Neural cell (in vitro differentiated cells): ENCODE measurements around the gene SERPINE1. TPM values are rescaled to one million over a fixed set of nuclear protein-coding genes. Genes with fewer than 3 reads are reported as not detected.
A peak's percentile ranks its signal among the peaks of the same experiment; 100 is the strongest.

Source experiments
- H2AFZ ChIP-seq: fragments of 200-600, 300-800 bp; sonication (generic), shearing (Covaris generic); 2 replicates; pipeline ENCODE4 v1.6.0; 2014; ENCODE audit warnings: low read depth, mild to moderate bottlenecking, antibody characterized with exemption, low read length, moderate library complexity
- H3F3A ChIP-seq: fragments of 200-600 bp; shearing (Covaris generic); 2 replicates; pipeline ENCODE4 v1.6.1; 2016; ENCODE audit warnings: mild to moderate bottlenecking, moderate library complexity, mixed read lengths, antibody characterized with exemption, low read length; ENCODE audit not compliant: insufficient read depth, poor library complexity, severe bottlenecking
- H3K27ac ChIP-seq: fragments of 200-600, 300-800 bp; sonication (generic), shearing (Covaris generic); 2 replicates; pipeline ENCODE4 v1.5.1; 2014; ENCODE audit warnings: mild to moderate bottlenecking, low read length, moderate library complexity
- H3K27me3 ChIP-seq: fragments of 300-800, 200-600 bp; sonication (generic), shearing (Covaris generic); 2 replicates; pipeline ENCODE4 v1.6.0; 2014; ENCODE audit warnings: mild to moderate bottlenecking, low read depth, low read length, moderate library complexity; ENCODE audit not compliant: insufficient read depth
- H3K36me3 ChIP-seq: fragments of 300-800, 200-600 bp; sonication (generic), shearing (Covaris generic); 2 replicates; pipeline ENCODE4 v1.5.1; 2014; ENCODE audit warnings: mild to moderate bottlenecking, antibody characterized with exemption, low read length, moderate library complexity; ENCODE audit not compliant: insufficient read depth
- H3K4me2 ChIP-seq: fragments of 300-800, 200-600 bp; sonication (generic), shearing (Covaris generic); 2 replicates; pipeline ENCODE4 v1.6.0; 2014; ENCODE audit warnings: mild to moderate bottlenecking, low read length
- H3K4me3 ChIP-seq: fragments of 300-800, 200-600 bp; sonication (generic), shearing (Covaris generic); 2 replicates; pipeline ENCODE4 v1.5.1; 2014; ENCODE audit warnings: mild to moderate bottlenecking, low read length, moderate library complexity
- H3K79me2 ChIP-seq: fragments of 200-600 bp; shearing (Covaris generic); replicated peaks from 2 replicates; pipeline ENCODE4 v1.6.0; 2014; ENCODE audit warnings: mild to moderate bottlenecking, low read length, moderate library complexity; ENCODE audit not compliant: insufficient read depth
- H3K9ac ChIP-seq: fragments of 300-800, 200-600 bp; sonication (generic), shearing (Covaris generic); 2 replicates; pipeline ENCODE4 v1.6.1; 2016; ENCODE audit warnings: mild to moderate bottlenecking, low read length, mixed read lengths
- H3K9me2 ChIP-seq: fragments of 200-600 bp; shearing (Covaris generic); 2 replicates; pipeline ENCODE4 v1.6.1; 2016; ENCODE audit warnings: mild to moderate bottlenecking, low read length, mixed read lengths; ENCODE audit not compliant: insufficient read depth
- H3K9me3 ChIP-seq: fragments of 200-600, 300-800 bp; sonication (generic), shearing (Covaris generic); 2 replicates; pipeline ENCODE4 v1.6.1; 2016; ENCODE audit warnings: mild to moderate bottlenecking, mixed run types, low read length, moderate library complexity, mixed read lengths
- H4K20me1 ChIP-seq: fragments of 200-600 bp; shearing (Covaris generic); 2 replicates; pipeline ENCODE4 v1.6.1; 2016; ENCODE audit warnings: mild to moderate bottlenecking, mixed run types; ENCODE audit not compliant: insufficient read depth
- CTCF ChIP-seq: fragments of 450-650 bp; IDR thresholded peaks from 2 replicates; pipeline ENCODE4 v1.5.1; 2014; ENCODE audit warnings: antibody characterized with exemption, mild to moderate bottlenecking, moderate library complexity; ENCODE audit not compliant: poor library complexity, severe bottlenecking
- EP300 ChIP-seq: fragments of 450-650 bp; conservative IDR thresholded peaks from 2 replicates; pipeline ENCODE4 v1.6.1; 2014; ENCODE audit warnings: antibody characterized with exemption, mild to moderate bottlenecking, moderate library complexity; ENCODE audit not compliant: poor library complexity, severe bottlenecking
- EZH2 ChIP-seq: fragments of 200-600, 300-800 bp; shearing (Covaris generic), sonication (generic); IDR thresholded peaks from 2 replicates; pipeline ENCODE4 v1.6.1; 2014; ENCODE audit warnings: antibody characterized with exemption, low read length, borderline replicate concordance, mild to moderate bottlenecking; ENCODE audit not compliant: insufficient read depth, poor library complexity, severe bottlenecking
- MXI1 ChIP-seq: fragments of 450-650 bp; conservative IDR thresholded peaks from 2 replicates; pipeline ENCODE4 v1.6.1; 2014; ENCODE audit warnings: antibody characterized with exemption, mild to moderate bottlenecking; ENCODE audit not compliant: poor library complexity, severe bottlenecking
- POLR2AphosphoS5 ChIP-seq: IDR thresholded peaks from 2 replicates; pipeline ENCODE4 v1.6.1; 2012
- RAD21 ChIP-seq: fragments of 450-650 bp; conservative IDR thresholded peaks from 2 replicates; pipeline ENCODE4 v1.6.1; 2014; ENCODE audit warnings: antibody characterized with exemption, mild to moderate bottlenecking, moderate library complexity
- SMC3 ChIP-seq: fragments of 450-650 bp; conservative IDR thresholded peaks from 2 replicates; pipeline ENCODE4 v1.6.1; 2014; ENCODE audit warnings: antibody characterized with exemption, mild to moderate bottlenecking, moderate library complexity; ENCODE audit not compliant: poor library complexity
- polyA plus RNA-seq: library from polyadenylated mRNA; depleted of rRNA; stranded (reverse); fragments of >200 nt; gene quantifications from 2 replicates; pipeline ENCODE4 v1.2.3, GENCODE V29; 2014
- TF ChIP-seq, protein P1 (sequence below): IDR thresholded peaks from 2 replicates; pipeline ENCODE4 v1.6.1; 2012; ENCODE audit warnings: borderline replicate concordance

The SERPINE1 gene
- polyA plus RNA-seq, 1 donor from 2014 or later, result 0.12 TPM

DNA sequence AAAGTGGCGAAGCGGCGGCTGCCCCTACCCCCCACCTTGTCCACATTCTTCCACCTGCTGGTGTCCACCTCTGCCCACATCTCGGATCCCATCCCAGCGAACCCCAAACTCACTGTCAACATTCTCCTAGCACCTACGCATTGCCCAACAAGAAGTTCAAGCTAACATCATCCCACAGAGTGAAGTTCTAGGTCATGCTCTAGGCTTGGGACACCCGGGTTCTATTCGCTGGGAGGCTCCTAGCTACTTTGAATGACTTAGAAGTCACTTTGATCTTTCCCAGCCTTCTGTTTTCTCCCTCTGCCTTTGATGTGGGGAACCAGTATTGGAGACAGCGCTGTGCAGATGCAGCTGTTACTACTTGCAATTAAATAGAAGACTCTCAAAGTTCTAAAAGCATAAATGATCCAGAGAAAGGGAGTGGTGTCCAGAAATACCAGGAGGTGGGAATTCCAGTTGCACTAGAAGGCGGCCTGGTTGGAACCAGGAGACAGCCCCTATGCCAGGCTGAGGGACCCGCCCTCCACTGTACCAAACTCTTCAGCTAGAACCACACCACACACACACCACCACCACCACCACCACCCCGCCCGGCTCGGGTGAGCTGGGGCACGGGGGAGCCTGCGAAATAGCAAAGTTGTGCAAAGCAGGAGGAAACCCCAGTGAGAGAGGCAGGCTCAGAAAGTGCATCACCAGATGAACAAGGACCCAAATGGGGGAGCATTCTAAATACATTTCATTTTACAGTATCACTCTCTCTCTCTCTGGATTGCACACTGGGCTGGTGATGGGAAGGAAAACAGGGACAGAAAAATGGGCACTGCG lies 43.9 kb downstream of the SERPINE1 start:
- Histone ChIP-seq H3K9me2 (no peaks in the 10 kb centered on the region), H3K9ac (no peak overlapping the region), H3F3A (no peaks in the 10 kb centered on the region), H3K36me3 (no peaks in the 10 kb centered on the region), H3K4me3 (peak overlapping the region; percentile 94), H3K27me3 (peaks cover 85% of the 10 kb centered on the region), H3K9me3 (no peaks in the 10 kb centered on the region), H2AFZ (no peak overlapping the region), H3K27ac (no peak overlapping the region), H3K4me2 (no peak overlapping the region), H3K79me2 (no peaks in the 10 kb centered on the region), H4K20me1 (no peaks in the 10 kb centered on the region)
- TF ChIP-seq CTCF, result no peak
- no peak for TF ChIP-seq SMC3
- TF ChIP-seq EP300, result no peak
- TF ChIP-seq EZH2, result no peak
- TF ChIP-seq POLR2AphosphoS5, result no peak
- no peak for TF ChIP-seq MXI1
- no peak for TF ChIP-seq RAD21

DNA sequence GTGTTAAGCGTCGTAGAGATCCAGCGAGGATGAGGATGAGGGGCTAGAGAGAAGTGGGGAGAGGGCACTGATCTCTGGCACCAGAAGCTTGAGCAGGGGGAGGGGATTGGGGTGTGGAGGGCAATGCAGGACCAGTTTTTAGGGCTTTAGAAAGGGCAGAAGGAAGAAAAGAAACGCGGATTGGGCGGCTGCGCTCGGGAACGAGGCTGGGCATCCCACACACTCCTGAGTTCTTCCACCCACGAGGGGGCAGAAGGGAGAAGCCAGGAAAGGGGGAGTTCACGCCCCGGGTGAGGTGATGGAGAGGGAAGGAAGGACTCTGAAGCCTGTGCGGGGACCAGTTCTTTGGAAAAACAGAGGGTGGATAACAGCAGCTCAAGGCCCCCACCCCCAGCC lies 44.5 kb downstream of the SERPINE1 start:
- no peak overlapping the region for H3K9ac ChIP-seq
- H3K27me3 ChIP-seq, result peaks cover 90% of the 10 kb centered on the region
- H2AFZ ChIP-seq, result no peak overlapping the region
- TF ChIP-seq, protein P1, sequence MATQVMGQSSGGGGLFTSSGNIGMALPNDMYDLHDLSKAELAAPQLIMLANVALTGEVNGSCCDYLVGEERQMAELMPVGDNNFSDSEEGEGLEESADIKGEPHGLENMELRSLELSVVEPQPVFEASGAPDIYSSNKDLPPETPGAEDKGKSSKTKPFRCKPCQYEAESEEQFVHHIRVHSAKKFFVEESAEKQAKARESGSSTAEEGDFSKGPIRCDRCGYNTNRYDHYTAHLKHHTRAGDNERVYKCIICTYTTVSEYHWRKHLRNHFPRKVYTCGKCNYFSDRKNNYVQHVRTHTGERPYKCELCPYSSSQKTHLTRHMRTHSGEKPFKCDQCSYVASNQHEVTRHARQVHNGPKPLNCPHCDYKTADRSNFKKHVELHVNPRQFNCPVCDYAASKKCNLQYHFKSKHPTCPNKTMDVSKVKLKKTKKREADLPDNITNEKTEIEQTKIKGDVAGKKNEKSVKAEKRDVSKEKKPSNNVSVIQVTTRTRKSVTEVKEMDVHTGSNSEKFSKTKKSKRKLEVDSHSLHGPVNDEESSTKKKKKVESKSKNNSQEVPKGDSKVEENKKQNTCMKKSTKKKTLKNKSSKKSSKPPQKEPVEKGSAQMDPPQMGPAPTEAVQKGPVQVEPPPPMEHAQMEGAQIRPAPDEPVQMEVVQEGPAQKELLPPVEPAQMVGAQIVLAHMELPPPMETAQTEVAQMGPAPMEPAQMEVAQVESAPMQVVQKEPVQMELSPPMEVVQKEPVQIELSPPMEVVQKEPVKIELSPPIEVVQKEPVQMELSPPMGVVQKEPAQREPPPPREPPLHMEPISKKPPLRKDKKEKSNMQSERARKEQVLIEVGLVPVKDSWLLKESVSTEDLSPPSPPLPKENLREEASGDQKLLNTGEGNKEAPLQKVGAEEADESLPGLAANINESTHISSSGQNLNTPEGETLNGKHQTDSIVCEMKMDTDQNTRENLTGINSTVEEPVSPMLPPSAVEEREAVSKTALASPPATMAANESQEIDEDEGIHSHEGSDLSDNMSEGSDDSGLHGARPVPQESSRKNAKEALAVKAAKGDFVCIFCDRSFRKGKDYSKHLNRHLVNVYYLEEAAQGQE, result no peak
- TF ChIP-seq MXI1 (no peak), CTCF (peak; percentile 50), SMC3 (peak; percentile 28)
- H4K20me1 ChIP-seq, result no peaks in the 10 kb centered on the region
- peak overlapping the region; percentile 59 for H3K4me3 ChIP-seq
- no peaks in the 10 kb centered on the region for H3K79me2 ChIP-seq
- no peak overlapping the region for H3K27ac ChIP-seq
- H3F3A ChIP-seq, result no peaks in the 10 kb centered on the region
- H3K4me2 ChIP-seq, result no peak overlapping the region
- H3K9me2 ChIP-seq, result no peaks in the 10 kb centered on the region
- no peaks in the 10 kb centered on the region for H3K9me3 ChIP-seq
- H3K36me3 ChIP-seq, result no peaks in the 10 kb centered on the region
